Loucy (cell line): Measurements from ENCODE around the gene SNURF.

Source experiments
- H2AFZ ChIP-seq: fragments of 200-600 bp; sonication (generic); 2 replicates; pipeline ENCODE4 v1.6.0; 2016; ENCODE audit warnings: antibody characterized with exemption, mild to moderate bottlenecking, low read length, moderate library complexity
- H3F3A ChIP-seq: fragments of 200-600 bp; 2 replicates; pipeline ENCODE4 v1.6.0; 2016; ENCODE audit warnings: antibody characterized with exemption, low read depth, mild to moderate bottlenecking
- H3K27me3 ChIP-seq: fragments of 200-600 bp; sonication (generic); 2 replicates; pipeline ENCODE4 v1.6.1; 2014; ENCODE audit warnings: low read length, mild to moderate bottlenecking; ENCODE audit not compliant: insufficient read depth, poor library complexity, severe bottlenecking
- H3K36me3 ChIP-seq: fragments of 200-600 bp; sonication (generic); 2 replicates; pipeline ENCODE4 v1.6.1; 2016; ENCODE audit warnings: low read length; ENCODE audit not compliant: insufficient read depth
- H3K4me1 ChIP-seq: fragments of 200-600 bp; sonication (generic); 2 replicates; pipeline ENCODE4 v1.5.1; 2014; ENCODE audit warnings: low read length, mild to moderate bottlenecking; ENCODE audit not compliant: insufficient read depth, poor library complexity, severe bottlenecking
- H3K4me2 ChIP-seq: fragments of 200-600 bp; sonication (generic); 2 replicates; pipeline ENCODE4 v1.6.0; 2014; ENCODE audit warnings: antibody characterized with exemption, low read length, low read depth, mild to moderate bottlenecking; ENCODE audit not compliant: poor library complexity, severe bottlenecking
- H3K4me3 ChIP-seq: fragments of 200-600 bp; sonication (generic); 2 replicates; pipeline ENCODE4 v1.5.1; 2014; ENCODE audit warnings: low read length, mild to moderate bottlenecking, mixed read lengths; ENCODE audit not compliant: poor library complexity, severe bottlenecking
- H3K79me2 ChIP-seq: fragments of 200-600 bp; sonication (generic); 2 replicates; pipeline ENCODE4 v1.6.1; 2014; ENCODE audit warnings: low read length; ENCODE audit not compliant: insufficient read depth
- H3K9ac ChIP-seq: fragments of 200-600 bp; sonication (generic); 2 replicates; pipeline ENCODE4 v1.6.0; 2014; ENCODE audit warnings: mild to moderate bottlenecking, low read depth, low read length, moderate library complexity; ENCODE audit not compliant: poor library complexity, severe bottlenecking
- H3K9me2 ChIP-seq: fragments of 200-600 bp; sonication (generic); replicated peaks from 2 replicates; pipeline ENCODE4 v1.6.1; 2016; ENCODE audit warnings: low read depth, low read length, mixed read lengths
- H3K9me3 ChIP-seq: fragments of 200-600 bp; sonication (generic); 2 replicates; pipeline ENCODE4 v1.6.1; 2014; ENCODE audit warnings: mild to moderate bottlenecking, antibody characterized with exemption, low read length, low read depth; ENCODE audit not compliant: insufficient read depth
- H4K20me1 ChIP-seq: fragments of 200-600 bp; sonication (generic); 2 replicates; pipeline ENCODE4 v1.6.0; 2014; ENCODE audit warnings: antibody characterized with exemption, low read length, mild to moderate bottlenecking; ENCODE audit not compliant: insufficient read depth, poor library complexity, severe bottlenecking
- CTCF ChIP-seq: fragments of 200-600 bp; sonication (generic); conservative IDR thresholded peaks from 2 replicates; pipeline ENCODE4 v1.5.1; 2014; ENCODE audit warnings: mild to moderate bottlenecking, antibody characterized with exemption, low read length
- EZH2phosphoT487 ChIP-seq: fragments of 200-600 bp; IDR thresholded peaks from 2 replicates; pipeline ENCODE4 v1.6.1; 2018; ENCODE audit warnings: antibody characterized with exemption, mild to moderate bottlenecking, moderate library complexity, borderline replicate concordance

SNURF gene

GRCh38 chr15:24977686-24978085, 22.9 kb downstream of the SNURF start:
- Histone ChIP-seq H3K4me2 (no peak overlapping the region), H3K4me1 (no peaks in the 10 kb centered on the region), H3K79me2 (no peaks in the 10 kb centered on the region), H3F3A (no peaks in the 10 kb centered on the region), H3K9me3 (no peaks in the 10 kb centered on the region), H3K9ac (no peak overlapping the region), H3K36me3 (peaks cover 63% of the 10 kb centered on the region; the same call in 1 of the 2 replicates), H2AFZ (no peak overlapping the region), H4K20me1 (no peaks in the 10 kb centered on the region), H3K4me3 (no peak overlapping the region), H3K27me3 (no peaks in the 10 kb centered on the region), H3K9me2 (no peaks in the 10 kb centered on the region)
- TF ChIP-seq CTCF, result no peak
- no peak for TF ChIP-seq EZH2phosphoT487

- H3K4me1 ChIP-seq, result no peaks in the 10 kb centered on the region
- no peaks in the 10 kb centered on the region for H3K9me3 ChIP-seq
- H2AFZ ChIP-seq, result no peak overlapping the region
- H3K9ac ChIP-seq, result no peak overlapping the region
- H3K79me2 ChIP-seq, result no peaks in the 10 kb centered on the region; the same call in 1 of the 2 replicates
- H3K9me2 ChIP-seq, result no peaks in the 10 kb centered on the region
- TF ChIP-seq EZH2phosphoT487 (no peak), CTCF (no peak)
- H4K20me1 ChIP-seq, result no peaks in the 10 kb centered on the region
- no peak overlapping the region for H3K4me2 ChIP-seq
- H3F3A ChIP-seq, result no peaks in the 10 kb centered on the region
- no peak overlapping the region for H3K4me3 ChIP-seq
- H3K36me3 ChIP-seq, result peaks cover 25% of the 10 kb centered on the region; the same call in 1 of the 2 replicates
- H3K27me3 ChIP-seq, result no peaks in the 10 kb centered on the region
These were observed 30.4 kb downstream of the SNURF start for GRCh38 chr15:24985224-24985623.

GRCh38 chr15:24986653-24987052, 31.9 kb downstream of the SNURF start:
- no peaks in the 10 kb centered on the region for H4K20me1 ChIP-seq
- H3K27me3 ChIP-seq, result no peaks in the 10 kb centered on the region
- no peak overlapping the region for H3K4me2 ChIP-seq
- H3K36me3 ChIP-seq, result peaks cover 25% of the 10 kb centered on the region; the same call in 1 of the 2 replicates
- H3K4me3 ChIP-seq, result no peak overlapping the region
- H3F3A ChIP-seq, result no peaks in the 10 kb centered on the region
- no peaks in the 10 kb centered on the region for H3K4me1 ChIP-seq
- H3K9me3 ChIP-seq, result no peaks in the 10 kb centered on the region
- no peak overlapping the region for H2AFZ ChIP-seq
- H3K9me2 ChIP-seq, result no peaks in the 10 kb centered on the region
- H3K79me2 ChIP-seq, result no peaks in the 10 kb centered on the region; the same call in 1 of the 2 replicates
- no peak overlapping the region for H3K9ac ChIP-seq
- no peak for TF ChIP-seq CTCF
- TF ChIP-seq EZH2phosphoT487, result no peak
